NCI-H524 (cell line): ENCODE measurements around the gene IST1.
"Not testable (repeated sequence)": the region's sequence is repeated elsewhere in the genome, so short reads cannot be mapped to it uniquely, and the experiment has no call there.

Experiments
- DNase-seq, 2 experiments: peaks; one replicate each; lab custom pipeline; 2025; lab: John Stamatoyannopoulos, UW

The IST1 gene

GRCh38 chr16:71894921-71895678, at the start of gene IST1:
TSS of gene IST1 (plus strand) at chr16:71895531. CDS start at chr16:71915641, 20,110 bp downstream.
- peak; percentile 96 to 98 for DNase-seq

GRCh38 chr16:71845639-71846430, 49.5 kb upstream of the IST1 start, which contains the start of gene ATXN1L:
TSS of gene ATXN1L (plus strand) at chr16:71845976. CDS start at chr16:71849741, 3,765 bp downstream.
- peak; percentile 85 to 94 for DNase-seq

- DNase-seq, result no peak
Measured at GRCh38 chr16:71846431-71846830, 48.9 kb upstream of the IST1 start.

GRCh38 chr16:71847096-71847495, 48.2 kb upstream of the IST1 start:
- DNase-seq, result no peak

GRCh38 chr16:71848622-71849021, 46.7 kb upstream of the IST1 start:
- no peak for DNase-seq

GRCh38 chr16:71851746-71852145, 43.6 kb upstream of the IST1 start:
- no peak for DNase-seq

GRCh38 chr16:71852158-71852557, 43.2 kb upstream of the IST1 start:
- no peak for DNase-seq

GRCh38 chr16:71852561-71852960, 42.8 kb upstream of the IST1 start:
- DNase-seq, result no peak

- DNase-seq, result no peak
Measured at GRCh38 chr16:71853413-71853812, 41.9 kb upstream of the IST1 start.

- no peak for DNase-seq
Measured at GRCh38 chr16:71854369-71854948, 40.9 kb upstream of the IST1 start.

- no peak for DNase-seq
Measured at GRCh38 chr16:71855937-71856662, 39.2 kb upstream of the IST1 start.

- no peak for DNase-seq
Measured at GRCh38 chr16:71859762-71860521, 35.4 kb upstream of the IST1 start.

GRCh38 chr16:71863995-71864394, 31.3 kb upstream of the IST1 start:
- DNase-seq, result no peak

GRCh38 chr16:71865173-71865863, 30.0 kb upstream of the IST1 start:
- DNase-seq, result no peak

- not testable (repeated sequence) for DNase-seq
Measured at GRCh38 chr16:71867175-71867574, 28.2 kb upstream of the IST1 start.

GRCh38 chr16:71867939-71868338, 27.4 kb upstream of the IST1 start:
- DNase-seq, result peak in 1 of 2 experiments; percentile 27

GRCh38 chr16:71869089-71869488, 26.2 kb upstream of the IST1 start:
- no peak for DNase-seq

GRCh38 chr16:71870818-71871217, 24.5 kb upstream of the IST1 start:
- no peak for DNase-seq

- DNase-seq, result no peak
Measured at GRCh38 chr16:71873199-71873598, 22.1 kb upstream of the IST1 start.

GRCh38 chr16:71878911-71879310, 16.4 kb upstream of the IST1 start:
- no peak for DNase-seq

GRCh38 chr16:71880176-71880575, 15.2 kb upstream of the IST1 start:
- no peak for DNase-seq
